ENCODE results near the gene THOC7.

THOC7 gene

GRCh38 chr3:63878394-63879060 is 14.9 kb upstream of the THOC7 start:
- peak; percentile 45 for DNase-seq (ENCODE audit: low spot score)

- no peak for DNase-seq (ENCODE audit: low spot score)
Observed at GRCh38 chr3:63877737-63878393, 14.3 kb upstream of the THOC7 start.

DNA sequence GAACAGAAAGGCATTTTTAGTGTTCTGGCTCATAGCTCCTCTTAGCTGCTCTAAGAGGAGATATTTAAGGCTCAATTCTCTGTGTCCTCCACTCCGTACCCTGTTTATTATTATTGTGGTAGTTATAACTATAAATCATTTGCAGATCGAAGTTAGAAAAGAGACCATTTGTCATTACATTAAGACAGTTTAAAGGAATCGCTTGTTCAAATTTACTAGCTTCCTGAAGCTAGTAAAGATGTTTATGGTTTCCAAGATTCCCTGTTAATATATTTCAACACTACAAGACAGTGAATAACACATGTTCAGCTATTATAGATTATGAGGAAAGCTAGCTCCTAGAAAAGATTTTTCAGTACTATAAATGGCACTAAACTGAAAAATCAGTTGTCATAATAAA is 12.7 kb upstream of the THOC7 start:
- no peak for DNase-seq (ENCODE audit: low spot score)

- DNase-seq (ENCODE audit: low spot score), result no peak
Observed at GRCh38 chr3:63875510-63875909, 11.9 kb upstream of the THOC7 start.

- DNase-seq (ENCODE audit: low spot score), result no peak
Observed at GRCh38 chr3:63874769-63875168, 11.2 kb upstream of the THOC7 start.

GRCh38 chr3:63872135-63872924 is 8.7 kb upstream of the THOC7 start:
- DNase-seq (ENCODE audit: low spot score), result peak; percentile 43

- DNase-seq (ENCODE audit: low spot score), result no peak
Observed at GRCh38 chr3:63870615-63871005, 7.0 kb upstream of the THOC7 start.

DNA sequence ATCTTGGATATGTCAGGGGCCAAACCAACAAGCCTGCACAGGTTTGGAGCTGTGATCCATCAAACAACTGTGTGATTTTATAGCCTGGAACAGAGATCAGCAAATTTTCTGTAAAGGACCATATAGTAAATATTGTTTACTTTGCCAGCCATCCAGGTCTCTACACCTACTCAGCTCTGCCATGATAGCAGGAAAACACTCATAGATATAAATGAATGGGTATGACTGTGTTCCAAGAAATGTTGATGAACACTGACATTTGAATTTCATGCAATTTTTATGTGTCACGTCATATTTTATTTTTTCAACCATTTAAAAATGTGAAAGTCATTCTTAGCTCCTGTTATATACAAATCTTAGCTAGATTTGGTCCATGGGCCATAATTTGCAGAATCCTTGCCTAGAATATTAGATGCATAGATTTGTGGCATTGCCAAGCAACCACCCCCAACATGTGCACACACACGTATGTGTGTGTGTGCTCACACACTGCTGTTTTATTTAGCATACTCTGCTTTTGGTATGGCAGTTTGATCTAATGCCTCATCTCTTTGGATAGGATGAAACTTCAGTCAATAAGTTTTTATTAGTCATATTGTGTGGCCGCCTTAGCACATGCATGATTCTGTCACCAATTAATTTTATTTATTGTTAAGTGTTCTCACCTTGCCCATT is 6.5 kb upstream of the THOC7 start:
- no peak for DNase-seq (ENCODE audit: low spot score)

DNA sequence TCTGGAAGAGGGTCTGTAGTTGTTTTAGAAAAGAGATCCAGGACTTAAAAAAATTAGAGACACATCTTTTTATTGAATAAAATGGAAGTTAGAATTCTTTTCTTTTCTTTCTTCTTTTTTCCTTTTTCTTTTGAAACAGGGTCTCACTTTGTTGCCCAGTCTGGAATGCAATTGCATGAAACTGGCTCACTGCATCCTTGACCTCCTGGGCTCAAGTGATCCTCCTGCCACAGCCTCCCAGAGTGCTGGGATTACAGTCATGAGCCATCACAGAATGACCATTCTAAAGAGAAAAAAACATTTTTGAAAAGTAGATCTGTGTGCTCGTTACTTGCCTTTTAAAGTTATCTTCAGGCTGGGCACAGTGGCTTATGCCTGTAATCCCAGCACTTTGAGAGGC is 3.6 kb upstream of the THOC7 start:
- DNase-seq (ENCODE audit: low spot score), result no peak

DNA sequence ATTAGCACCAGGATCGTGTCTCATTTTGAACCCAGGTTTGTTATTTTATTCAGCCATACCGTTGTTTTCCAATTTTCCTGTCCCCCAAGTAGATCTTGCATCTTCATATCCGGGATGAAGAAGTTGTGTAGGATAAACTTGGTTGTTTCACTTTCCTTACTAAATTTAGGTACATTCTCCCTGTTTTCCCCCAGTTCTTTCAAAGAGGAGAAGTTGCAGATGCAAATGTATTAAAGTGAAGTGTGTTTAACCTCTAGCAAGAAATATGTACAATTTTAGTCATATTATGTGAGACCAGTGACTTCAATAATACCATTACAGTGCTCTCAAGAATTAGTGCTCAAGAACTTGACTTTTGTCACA is 1.3 kb upstream of the THOC7 start:
- no peak for DNase-seq (ENCODE audit: low spot score)

DNA sequence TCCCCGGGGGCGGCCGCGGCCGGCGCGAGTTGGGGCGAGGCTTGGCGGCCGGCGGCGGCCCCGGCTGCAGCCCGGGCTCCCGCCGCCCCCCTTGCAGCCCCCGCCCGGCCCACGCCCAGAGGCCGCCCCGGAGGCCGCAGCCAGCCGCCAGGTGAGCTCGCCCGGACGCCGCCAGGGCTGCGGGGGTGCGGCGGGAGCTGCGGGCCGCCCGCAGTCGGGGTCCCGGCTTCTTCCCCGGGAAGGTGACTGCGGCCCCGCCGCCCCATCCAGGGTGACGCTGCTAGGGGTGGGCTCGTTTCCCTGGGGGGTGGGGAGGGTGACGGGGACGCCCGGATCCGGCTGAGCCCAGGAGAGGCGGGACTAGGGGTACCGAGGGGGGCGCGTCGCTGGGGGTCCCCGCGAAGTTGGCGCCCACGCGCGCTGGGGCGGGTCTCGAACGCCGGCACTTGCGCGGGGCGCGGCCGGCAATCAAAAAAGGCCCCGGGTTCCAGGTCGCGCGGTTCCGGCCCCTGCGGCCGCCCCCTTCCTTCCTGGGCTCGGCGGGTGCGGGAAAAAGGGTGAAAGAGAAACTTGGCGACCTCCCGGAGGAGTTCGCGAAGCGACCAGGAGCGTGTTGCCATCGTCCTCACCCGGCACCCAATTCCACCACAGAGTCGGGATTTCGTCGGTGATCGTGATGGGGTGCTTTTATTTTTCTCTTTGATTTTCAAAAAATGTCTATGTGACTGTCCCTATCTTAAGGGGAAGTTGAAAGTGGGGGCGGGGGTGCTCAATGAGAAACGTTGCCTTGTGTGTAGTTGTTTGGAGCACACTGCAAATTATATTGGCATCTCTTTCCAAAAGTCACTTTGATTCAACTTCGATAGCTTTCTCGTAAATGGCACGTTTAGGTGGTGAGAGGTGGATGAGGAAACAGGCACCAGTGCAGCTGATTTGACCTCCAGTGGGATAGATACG is 681 bp upstream of the THOC7 start:
- DNase-seq (ENCODE audit: low spot score), result peak; percentile 36

DNA sequence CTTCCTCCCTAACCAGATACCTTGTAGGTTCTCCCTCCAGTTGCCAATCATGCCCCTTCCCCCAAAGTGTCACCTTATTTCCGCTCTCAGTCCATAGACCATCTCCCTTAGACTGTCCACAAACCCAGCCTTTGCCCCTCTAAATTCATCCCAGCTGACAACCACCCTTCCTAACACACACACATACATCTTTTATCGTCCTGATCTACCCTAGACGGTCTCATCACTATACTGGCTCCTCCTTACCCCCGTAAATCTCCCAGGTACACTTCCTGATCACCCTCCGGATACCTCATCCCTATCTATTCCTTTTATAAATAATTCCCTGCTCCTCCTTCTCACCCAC is 828 bp downstream of the THOC7 start:
- peak; percentile 39 for DNase-seq (ENCODE audit: low spot score)

DNA sequence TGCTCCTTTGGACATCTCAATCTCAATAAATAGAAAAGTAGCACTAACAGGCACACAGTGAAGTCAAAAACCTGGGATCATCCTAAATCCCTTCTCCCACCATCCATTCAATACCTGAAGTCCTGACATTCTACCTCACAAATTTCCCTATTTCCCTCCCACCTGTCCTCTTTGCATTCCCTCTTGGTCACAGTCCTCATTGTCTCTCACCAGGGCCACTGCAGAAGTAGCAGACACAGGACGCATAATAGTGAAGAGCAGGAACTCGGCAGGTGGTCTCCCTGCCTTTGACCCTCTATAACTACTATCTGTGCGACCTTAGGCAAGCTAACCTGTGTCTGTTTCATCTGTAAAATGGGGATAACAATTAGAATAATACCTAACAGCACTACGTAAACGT is 2.3 kb downstream of the THOC7 start:
- DNase-seq (ENCODE audit: low spot score), result no peak

- no peak for DNase-seq (ENCODE audit: low spot score)
Observed at GRCh38 chr3:63860776-63861175, 2.8 kb downstream of the THOC7 start.

DNA sequence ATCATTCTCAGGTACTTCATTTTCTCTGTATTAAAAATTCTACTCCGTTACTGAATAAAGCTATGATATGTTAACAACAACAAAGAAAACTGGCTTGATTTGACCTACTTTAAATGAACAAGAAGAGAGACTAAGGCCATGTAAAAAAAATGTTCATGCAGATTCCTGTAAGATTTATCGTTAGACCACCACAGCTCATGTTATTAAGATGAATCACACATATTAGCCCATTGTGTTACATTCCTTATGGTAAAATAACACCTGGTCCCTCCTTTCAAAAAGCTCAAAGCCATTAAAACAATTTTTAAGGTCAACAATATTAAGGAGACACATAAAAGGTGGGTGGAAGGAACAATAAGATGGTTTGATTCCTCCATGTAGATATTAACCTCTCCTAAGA is 6.3 kb downstream of the THOC7 start:
- no peak for DNase-seq (ENCODE audit: low spot score)

DNA sequence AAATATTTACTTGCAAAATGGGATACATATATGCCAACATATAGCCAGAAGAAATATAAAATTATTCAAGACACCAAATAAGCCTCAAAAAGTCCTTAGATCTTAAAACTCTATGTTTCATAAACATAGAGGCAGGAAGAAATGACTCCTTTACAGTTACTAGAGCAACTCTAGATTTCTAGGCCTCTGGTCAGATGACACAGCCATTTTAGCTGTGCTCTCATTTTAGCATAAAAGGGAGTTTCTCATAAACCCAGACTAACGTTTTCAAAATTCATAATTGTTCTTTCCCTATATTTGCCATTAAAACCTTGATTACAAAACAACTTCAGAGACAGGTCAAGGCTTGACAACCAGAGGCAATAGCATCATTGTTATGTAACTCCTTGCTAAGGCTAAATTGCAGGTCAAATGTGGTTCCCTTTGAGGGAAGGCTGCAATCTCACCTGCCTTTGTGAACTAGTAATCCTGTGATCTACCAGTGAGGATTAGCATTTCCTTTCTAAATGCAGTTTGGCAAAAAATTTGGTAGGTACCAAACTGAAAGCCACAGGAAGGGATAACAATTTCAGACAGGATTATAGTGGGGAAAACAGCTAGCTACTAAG is 8.2 kb downstream of the THOC7 start:
- DNase-seq (ENCODE audit: low spot score), result no peak

DNA sequence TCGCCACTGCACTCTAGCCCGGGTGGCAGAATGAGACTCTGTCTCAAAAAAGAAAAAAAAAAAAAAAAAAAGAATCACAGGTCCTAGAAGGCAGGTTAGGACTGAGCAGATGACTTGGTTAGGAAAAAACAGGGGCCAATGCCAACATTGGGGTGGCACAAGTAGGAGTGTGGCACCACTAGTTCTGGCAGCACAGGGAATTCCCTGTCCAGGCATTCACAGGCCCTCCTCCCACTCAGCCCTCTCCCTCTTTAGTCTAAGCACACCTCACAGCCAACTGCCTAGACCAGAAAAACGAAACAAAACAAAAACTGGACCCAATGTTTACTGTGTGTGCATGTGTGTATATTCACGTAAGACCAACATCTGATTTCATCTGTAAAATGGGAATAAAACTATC is 10.5 kb downstream of the THOC7 start:
- no peak for DNase-seq (ENCODE audit: low spot score)

DNA sequence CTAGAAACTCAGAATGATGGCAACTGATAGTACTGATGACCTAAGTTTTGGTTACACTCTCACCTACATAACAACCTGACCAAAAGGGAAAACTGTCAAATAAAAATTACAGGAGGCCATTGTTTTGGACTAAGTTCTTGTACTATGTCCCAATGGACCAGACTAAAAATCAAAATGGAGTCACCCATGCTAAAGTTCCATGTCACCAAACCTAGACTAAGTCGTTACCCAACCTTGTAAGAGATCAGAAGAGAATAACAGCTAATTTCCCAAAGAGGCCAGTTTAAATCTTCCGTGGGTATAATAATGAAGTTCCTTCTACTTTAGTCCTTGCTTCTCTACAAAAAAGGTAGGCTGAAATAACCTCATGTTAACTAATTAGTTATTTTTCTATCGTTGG is 12.3 kb downstream of the THOC7 start:
- no peak for DNase-seq (ENCODE audit: low spot score)

GRCh38 chr3:63849175-63849574 is 14.4 kb downstream of the THOC7 start:
- no peak for DNase-seq (ENCODE audit: low spot score)

- no peak for DNase-seq (ENCODE audit: low spot score)
Observed at GRCh38 chr3:63847718-63848450, 15.7 kb downstream of the THOC7 start.

GRCh38 chr3:63845215-63845614 is 18.4 kb downstream of the THOC7 start:
- DNase-seq (ENCODE audit: low spot score), result no peak
